ENCODE results near the gene FOXD4L6.
"Not testable (repeated sequence)": the region's sequence is repeated elsewhere in the genome, so short reads cannot be mapped to it uniquely, and the experiment has no call there.

Gene FOXD4L6

DNA sequence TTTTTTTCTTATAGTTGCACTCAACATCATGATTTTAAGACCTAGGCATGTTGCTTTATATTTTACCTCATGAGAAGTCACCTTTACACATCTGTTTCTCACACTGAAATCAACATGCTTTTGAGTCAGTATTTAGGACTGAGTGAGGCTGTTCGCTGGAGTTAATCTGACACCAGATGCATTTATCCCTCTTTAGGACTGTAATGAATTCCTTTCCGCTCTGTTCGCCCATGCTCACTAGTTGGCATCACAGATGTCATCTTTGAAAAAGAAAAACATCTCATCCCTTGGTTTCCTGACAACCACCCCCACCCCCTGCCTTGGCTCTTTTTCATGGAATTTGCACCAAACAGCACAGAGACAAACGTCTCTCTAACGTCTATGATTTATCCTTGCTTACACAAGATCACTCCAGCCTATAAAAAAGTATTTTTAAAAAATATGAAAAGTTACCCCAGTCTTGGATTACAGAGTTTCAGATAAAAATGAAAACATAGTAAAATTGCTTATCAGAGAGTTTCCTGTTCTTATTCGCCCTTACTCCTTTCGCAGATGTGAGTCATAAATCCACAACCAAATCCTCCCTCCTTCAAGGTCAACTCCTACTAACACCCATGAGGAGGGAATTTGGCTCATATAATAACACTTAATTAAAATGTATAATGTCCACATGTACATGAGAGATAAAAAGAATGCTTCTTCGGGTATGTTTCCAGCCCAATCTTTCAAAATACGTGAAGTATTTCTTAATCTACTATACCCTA lies 34.3 kb downstream of the FOXD4L6 start:
- not testable (repeated sequence) for H3K4me3 ChIP-seq (ENCODE audit: low read length); H3K36me3 ChIP-seq (ENCODE audit: insufficient read depth, low read depth, low read length); H3K9me3 ChIP-seq (ENCODE audit: insufficient read depth, low read depth, low read length); H3K27me3 ChIP-seq (ENCODE audit: insufficient read depth, low read length); H3K4me1 ChIP-seq (ENCODE audit: insufficient read depth, low read length); H3K27ac ChIP-seq (ENCODE audit: low read length); H3K9ac ChIP-seq (ENCODE audit: low read depth, low read length)

GRCh38 chr9:41090922-41091321 lies 37.6 kb downstream of the FOXD4L6 start:
- not testable (repeated sequence) for H3K9ac ChIP-seq (ENCODE audit: low read depth, low read length); H3K36me3 ChIP-seq (ENCODE audit: insufficient read depth, low read depth, low read length); H3K4me1 ChIP-seq (ENCODE audit: insufficient read depth, low read length); H3K4me3 ChIP-seq (ENCODE audit: low read length); H3K27me3 ChIP-seq (ENCODE audit: insufficient read depth, low read length); H3K9me3 ChIP-seq (ENCODE audit: insufficient read depth, low read depth, low read length); H3K27ac ChIP-seq (ENCODE audit: low read length)

DNA sequence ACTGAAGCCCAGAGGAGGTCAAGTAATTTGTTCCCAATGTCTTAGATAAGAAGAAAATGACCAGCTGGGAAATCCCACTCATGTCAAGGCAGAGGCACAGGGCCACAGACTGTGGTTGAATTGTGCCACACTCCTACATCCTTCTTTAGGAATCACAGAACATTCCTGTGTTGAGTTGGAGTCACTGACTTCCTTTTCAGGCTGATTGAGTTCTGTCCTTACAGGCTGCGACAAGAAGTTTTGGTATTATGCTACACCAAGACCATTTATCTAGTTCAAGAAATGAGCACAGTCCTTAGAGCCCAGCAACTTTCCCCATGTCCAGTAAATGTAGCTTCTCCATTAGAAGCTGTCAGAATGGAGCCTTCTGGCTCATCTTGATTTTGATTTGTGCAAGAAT lies 38.1 kb downstream of the FOXD4L6 start:
- not testable (repeated sequence) for H3K27ac ChIP-seq (ENCODE audit: low read length); H3K4me1 ChIP-seq (ENCODE audit: insufficient read depth, low read length); H3K4me3 ChIP-seq (ENCODE audit: low read length); H3K9me3 ChIP-seq (ENCODE audit: insufficient read depth, low read depth, low read length); H3K9ac ChIP-seq (ENCODE audit: low read depth, low read length); H3K36me3 ChIP-seq (ENCODE audit: insufficient read depth, low read depth, low read length)
- H3K27me3 ChIP-seq (ENCODE audit: insufficient read depth, low read length), result peaks cover 11% of the 10 kb centered on the region

DNA sequence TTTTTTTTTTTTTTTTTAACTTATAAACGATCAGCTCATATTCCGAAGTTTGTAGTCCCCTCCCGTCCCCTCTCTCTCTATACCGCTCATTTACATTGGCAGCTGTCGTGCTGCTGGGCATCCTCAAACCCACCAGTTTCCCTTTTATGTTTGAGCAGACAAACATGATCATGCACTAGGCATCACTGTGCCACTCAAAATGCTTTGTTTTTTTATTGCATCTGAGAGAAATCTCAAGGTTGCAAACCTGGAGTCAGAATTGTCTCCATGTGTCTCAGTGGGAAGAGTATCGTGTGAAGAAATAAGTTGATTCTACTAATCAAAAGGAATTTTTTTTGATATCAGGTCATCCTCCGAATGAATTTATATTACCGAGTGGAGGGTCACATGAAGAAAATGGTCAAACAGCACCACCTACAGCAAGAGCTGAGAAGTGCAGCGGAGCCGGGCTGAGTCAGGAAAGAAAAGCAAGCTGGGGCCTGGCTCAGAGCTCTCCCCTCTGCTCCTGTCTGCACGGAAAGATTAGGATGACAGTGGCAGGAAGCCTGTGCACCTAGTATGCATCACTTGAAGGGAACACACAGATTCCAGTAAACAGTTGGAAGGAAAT lies 39.9 kb downstream of the FOXD4L6 start:
- H3K36me3 ChIP-seq (ENCODE audit: insufficient read depth, low read depth, low read length); H3K9ac ChIP-seq (ENCODE audit: low read depth, low read length); H3K4me1 ChIP-seq (ENCODE audit: insufficient read depth, low read length); H3K27ac ChIP-seq (ENCODE audit: low read length); H3K4me3 ChIP-seq (ENCODE audit: low read length); H3K9me3 ChIP-seq (ENCODE audit: insufficient read depth, low read depth, low read length): not testable (repeated sequence)
- H3K27me3 ChIP-seq (ENCODE audit: insufficient read depth, low read length), result peaks cover 16% of the 10 kb centered on the region

GRCh38 chr9:41087929-41088328 lies 40.6 kb downstream of the FOXD4L6 start:
- H3K4me3 ChIP-seq (ENCODE audit: low read length); H3K9ac ChIP-seq (ENCODE audit: low read depth, low read length); H3K27ac ChIP-seq (ENCODE audit: low read length); H3K36me3 ChIP-seq (ENCODE audit: insufficient read depth, low read depth, low read length); H3K4me1 ChIP-seq (ENCODE audit: insufficient read depth, low read length); H3K9me3 ChIP-seq (ENCODE audit: insufficient read depth, low read depth, low read length): not testable (repeated sequence)
- peaks cover 16% of the 10 kb centered on the region for H3K27me3 ChIP-seq (ENCODE audit: insufficient read depth, low read length)

- peaks cover 21% of the 10 kb centered on the region for H3K27me3 ChIP-seq (ENCODE audit: insufficient read depth, low read length)
- not testable (repeated sequence) for H3K4me3 ChIP-seq (ENCODE audit: low read length); H3K27ac ChIP-seq (ENCODE audit: low read length); H3K9ac ChIP-seq (ENCODE audit: low read depth, low read length); H3K4me1 ChIP-seq (ENCODE audit: insufficient read depth, low read length); H3K36me3 ChIP-seq (ENCODE audit: insufficient read depth, low read depth, low read length); H3K9me3 ChIP-seq (ENCODE audit: insufficient read depth, low read depth, low read length)
These were observed 41.2 kb downstream of the FOXD4L6 start for GRCh38 chr9:41087157-41087780.

- not testable (repeated sequence) for H3K27ac ChIP-seq (ENCODE audit: low read length); H3K36me3 ChIP-seq (ENCODE audit: insufficient read depth, low read depth, low read length); H3K9ac ChIP-seq (ENCODE audit: low read depth, low read length); H3K4me3 ChIP-seq (ENCODE audit: low read length); H3K9me3 ChIP-seq (ENCODE audit: insufficient read depth, low read depth, low read length); H3K4me1 ChIP-seq (ENCODE audit: insufficient read depth, low read length)
- peaks cover 21% of the 10 kb centered on the region for H3K27me3 ChIP-seq (ENCODE audit: insufficient read depth, low read length)
These were observed 41.8 kb downstream of the FOXD4L6 start for GRCh38 chr9:41086685-41087084.

GRCh38 chr9:41086215-41086614 lies 42.3 kb downstream of the FOXD4L6 start:
- H3K9ac ChIP-seq (ENCODE audit: low read depth, low read length); H3K36me3 ChIP-seq (ENCODE audit: insufficient read depth, low read depth, low read length); H3K4me1 ChIP-seq (ENCODE audit: insufficient read depth, low read length); H3K27ac ChIP-seq (ENCODE audit: low read length); H3K9me3 ChIP-seq (ENCODE audit: insufficient read depth, low read depth, low read length); H3K4me3 ChIP-seq (ENCODE audit: low read length): not testable (repeated sequence)
- peaks cover 21% of the 10 kb centered on the region for H3K27me3 ChIP-seq (ENCODE audit: insufficient read depth, low read length)

DNA sequence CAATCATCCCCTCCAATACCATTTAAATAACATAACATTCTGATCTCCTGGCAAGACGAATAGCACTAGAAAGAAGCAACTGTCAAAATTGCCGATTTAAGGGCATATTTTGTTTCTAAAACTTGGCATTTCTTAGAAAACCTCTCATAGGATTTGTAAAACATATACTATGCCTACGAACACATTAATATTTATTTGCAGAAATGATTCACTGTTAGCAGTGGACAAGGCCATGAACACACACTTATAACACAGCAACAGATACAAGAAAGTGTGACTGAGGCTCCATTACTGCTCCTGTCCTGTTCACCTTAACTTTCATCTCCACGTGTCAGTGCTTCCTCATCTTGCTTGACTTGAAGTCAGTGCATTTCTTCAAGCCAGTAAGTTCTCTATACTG lies 46.1 kb downstream of the FOXD4L6 start:
- not testable (repeated sequence) for H3K4me1 ChIP-seq (ENCODE audit: insufficient read depth, low read length); H3K9ac ChIP-seq (ENCODE audit: low read depth, low read length); H3K4me3 ChIP-seq (ENCODE audit: low read length); H3K27ac ChIP-seq (ENCODE audit: low read length); H3K36me3 ChIP-seq (ENCODE audit: insufficient read depth, low read depth, low read length); H3K9me3 ChIP-seq (ENCODE audit: insufficient read depth, low read depth, low read length)
- peaks cover 27% of the 10 kb centered on the region for H3K27me3 ChIP-seq (ENCODE audit: insufficient read depth, low read length)

- not testable (repeated sequence) for H3K4me3 ChIP-seq (ENCODE audit: low read length); H3K9me3 ChIP-seq (ENCODE audit: insufficient read depth, low read depth, low read length); H3K9ac ChIP-seq (ENCODE audit: low read depth, low read length); H3K4me1 ChIP-seq (ENCODE audit: insufficient read depth, low read length); H3K36me3 ChIP-seq (ENCODE audit: insufficient read depth, low read depth, low read length); H3K27ac ChIP-seq (ENCODE audit: low read length)
- peaks cover 39% of the 10 kb centered on the region for H3K27me3 ChIP-seq (ENCODE audit: insufficient read depth, low read length)
These were observed 49.0 kb downstream of the FOXD4L6 start for GRCh38 chr9:41079464-41079863.

- H3K4me1 ChIP-seq (ENCODE audit: insufficient read depth, low read length); H3K9ac ChIP-seq (ENCODE audit: low read depth, low read length): not testable (repeated sequence)
These were observed 50.9 kb downstream of the FOXD4L6 start for GRCh38 chr9:41077586-41077985.

More at GRCh38 chr9:41077586-41077985, 50.9 kb downstream of the FOXD4L6 start:
- not testable (repeated sequence) for H3K9me3 ChIP-seq (ENCODE audit: insufficient read depth, low read depth, low read length); H3K27ac ChIP-seq (ENCODE audit: low read length); H3K36me3 ChIP-seq (ENCODE audit: insufficient read depth, low read depth, low read length); H3K4me3 ChIP-seq (ENCODE audit: low read length)
- H3K27me3 ChIP-seq (ENCODE audit: insufficient read depth, low read length), result peaks cover 54% of the 10 kb centered on the region
